Measurements from ENCODE around the gene TENM3.

TENM3 gene

GRCh38 chr4:182758273-182758672, 515.1 kb downstream of the TENM3 start:
- DNase-seq: no peak

- DNase-seq: no peak
Observed at GRCh38 chr4:182760551-182761043, 517.4 kb downstream of the TENM3 start.

GRCh38 chr4:182764137-182764536, 520.9 kb downstream of the TENM3 start:
- no peak for DNase-seq

GRCh38 chr4:182764642-182765041, 521.4 kb downstream of the TENM3 start:
- no peak for DNase-seq

- no peak for DNase-seq
Observed at GRCh38 chr4:182765987-182766856, 523.0 kb downstream of the TENM3 start.

- DNase-seq: no peak
Observed at GRCh38 chr4:182766857-182767250, 523.7 kb downstream of the TENM3 start.

GRCh38 chr4:182768838-182769237, 525.6 kb downstream of the TENM3 start:
- DNase-seq: no peak

- DNase-seq: no peak
Observed at GRCh38 chr4:182770259-182770995, 527.2 kb downstream of the TENM3 start.

GRCh38 chr4:182770996-182771514, 527.9 kb downstream of the TENM3 start:
- no peak for DNase-seq

- DNase-seq: no peak
Observed at GRCh38 chr4:182775075-182775474, 531.9 kb downstream of the TENM3 start.

- no peak for DNase-seq
Observed at GRCh38 chr4:182776376-182777105, 533.3 kb downstream of the TENM3 start.

GRCh38 chr4:182778222-182778982, 535.2 kb downstream of the TENM3 start:
- DNase-seq: peak in 1 of 2 experiments; percentile 2

- DNase-seq: no peak
Observed at GRCh38 chr4:182786991-182787390, 543.8 kb downstream of the TENM3 start.

- DNase-seq: no peak
Observed at GRCh38 chr4:182788201-182788600, 545.0 kb downstream of the TENM3 start.

GRCh38 chr4:182789529-182789928, 546.3 kb downstream of the TENM3 start:
- no peak for DNase-seq

- no peak for DNase-seq
Observed at GRCh38 chr4:182795446-182796238, 552.4 kb downstream of the TENM3 start.

- DNase-seq: no peak
Observed at GRCh38 chr4:182799515-182800215, 556.5 kb downstream of the TENM3 start.

GRCh38 chr4:182800216-182800515, 557.0 kb downstream of the TENM3 start:
- DNase-seq: no peak

GRCh38 chr4:182801636-182802035, 558.4 kb downstream of the TENM3 start:
- DNase-seq: no peak

- DNase-seq: no peak
Observed at GRCh38 chr4:182802621-182803020, 559.4 kb downstream of the TENM3 start.

GRCh38 chr4:182803235-182803634, 560.0 kb downstream of the TENM3 start:
- no peak for DNase-seq
